GM12878 (cell line): ENCODE measurements around the gene FAM200B. TPM values are rescaled to one million over a fixed set of nuclear protein-coding genes. Genes with fewer than 3 reads are reported as not detected.

Experiments
- ATAC-seq: fragments of 200-7000 bp; cut with Tn5 transposase; 3 replicates; pipeline ENCODE4 v1.9.1; 2020; ENCODE audit warnings: mild to moderate bottlenecking, moderate library complexity
- BruUV-seq: library from RNA; stranded (reverse); fragments of 400-500 nt; replicated peaks from 2 replicates; lab custom pipeline; 2021; lab: Mats Ljungman, UMichigan
- CTCF ChIA-PET: fragments of 300-600 bp; sonication (Branson Sonifier 250); formaldehyde crosslinking; extraction: SDS; loops from one replicate; lab custom pipeline; 2021; ENCODE audit warnings: inconsistent platforms; lab: Yijun Ruan, JAX
- POLR2A ChIA-PET: fragments of 350-600 bp; formaldehyde crosslinking; extraction: SDS; loops from one replicate; lab custom pipeline; 2021; ENCODE audit warnings: inconsistent platforms; lab: Charles Lee
- RAD21 ChIA-PET: fragments of 300-600 bp; sonication (Branson Sonifier 250); formaldehyde crosslinking; loops from one replicate; lab custom pipeline; 2023; ENCODE audit warnings: antibody characterized with exemption; ENCODE audit not compliant: unreplicated experiment; lab: Charles Lee
- SMC1A ChIA-PET: fragments of 300-600 bp; sonication (Branson Sonifier 250); formaldehyde crosslinking; loops from one replicate; lab custom pipeline; 2023; ENCODE audit not compliant: unreplicated experiment, uncharacterized antibody; lab: Charles Lee
- DNase-seq: peaks from one replicate; pipeline ENCODE4 v3.0.0-alpha.2; 2011; ENCODE audit warnings: low read depth, low spot score
- FAIRE-seq: peaks from 3 replicates; lab custom pipeline; 2011; peaks lifted over from hg19 to GRCh38; lab: Jason Lieb, UNC
- H2AFZ ChIP-seq: 2 replicates; pipeline ENCODE4 v1.6.0; 2011; ENCODE audit warnings: low read depth, low read length, control low read depth; ENCODE audit not compliant: control insufficient read depth
- H3K27ac ChIP-seq: 2 replicates; pipeline ENCODE4 v1.5.1; 2011; ENCODE audit warnings: control low read depth; ENCODE audit not compliant: control insufficient read depth, insufficient read depth
- H3K27me3 ChIP-seq, 2 experiments: replicated peaks in 1 of 2; 2 replicates each; pipeline versions ENCODE4 v1.6.0 to v1.6.1; 2011; ENCODE audit warnings: low read length in 1 of 2; ENCODE audit not compliant: control insufficient read depth in 2 of 2, insufficient read depth in 2 of 2
- H3K36me3 ChIP-seq, 2 experiments: 2 replicates each; pipeline ENCODE4 v1.5.1; 2011; ENCODE audit warnings: low read length in 1 of 2; ENCODE audit not compliant: control insufficient read depth in 2 of 2, insufficient read depth in 2 of 2
- H3K4me1 ChIP-seq: 2 replicates; pipeline ENCODE4 v1.6.1; 2011; ENCODE audit warnings: mild to moderate bottlenecking, low read length, moderate library complexity, mixed read lengths; ENCODE audit not compliant: control insufficient read depth, insufficient read depth
- H3K4me2 ChIP-seq: 2 replicates; pipeline ENCODE4 v1.6.0; 2011; ENCODE audit warnings: control low read depth; ENCODE audit not compliant: control insufficient read depth, insufficient read depth
- H3K4me3 ChIP-seq: fragments of 200-600 bp; sonication (generic); 2 replicates; pipeline ENCODE4 v1.5.1; 2016
- H3K79me2 ChIP-seq: 2 replicates; pipeline ENCODE4 v1.6.0; 2011; ENCODE audit warnings: low read length; ENCODE audit not compliant: control insufficient read depth, insufficient read depth
- H3K9ac ChIP-seq: 2 replicates; pipeline ENCODE4 v1.8.0; 2011; ENCODE audit warnings: low read length, control low read depth, mixed read lengths; ENCODE audit not compliant: control insufficient read depth, insufficient read depth
- H3K9me3 ChIP-seq: replicated peaks from 3 replicates; pipeline ENCODE4 v1.5.1; 2011; ENCODE audit warnings: mild to moderate bottlenecking, low read length; ENCODE audit not compliant: control insufficient read depth, insufficient read depth
- H4K20me1 ChIP-seq: 2 replicates; pipeline ENCODE4 v1.6.0; 2011; ENCODE audit not compliant: control insufficient read depth, insufficient read depth
- BACH1 ChIP-seq: fragments of 450-650 bp; IDR thresholded peaks from 2 replicates; pipeline ENCODE4 v1.6.1; 2017; ENCODE audit warnings: mild to moderate bottlenecking, borderline replicate concordance
- RAD21 ChIP-seq: IDR thresholded peaks from 2 replicates; pipeline ENCODE4 v1.6.1; 2011; ENCODE audit warnings: mild to moderate bottlenecking, low read depth, low read length, moderate library complexity; ENCODE audit not compliant: insufficient read depth
- TCF12 ChIP-seq: IDR thresholded peaks from 2 replicates; pipeline ENCODE4 v1.6.1; 2011; ENCODE audit warnings: low read depth, mild to moderate bottlenecking, low read length
- TCF7 ChIP-seq: IDR thresholded peaks from 2 replicates; pipeline ENCODE4 v1.6.1; 2014; ENCODE audit warnings: antibody characterized with exemption, borderline replicate concordance
- WGBS: methylation state at CpG from one replicate; pipeline ENCODE4 v1.1.6; 2016; ENCODE audit warnings: low lambda C conversion rate; ENCODE audit not compliant: insufficient replicate concordance, insufficient coverage; ENCODE audit errors: missing lambda C conversion rate; 5-methylcytosine and 5-hydroxymethylcytosine counted together
- in situ Hi-C: fragments of 300-500 bp; cut with MboI; formaldehyde crosslinking; loops from 9 replicates; pipeline ENCODE4 v1.14.3; 2018; ENCODE audit warnings: mixed read lengths
- intact Hi-C: fragments of 100-400 bp; cut with micrococcal nuclease; formaldehyde crosslinking; loops from one replicate; pipeline ENCODE4 v1.14.2; 2022; ENCODE audit not compliant: unreplicated experiment
- polyA plus RNA-seq, 11 experiments: library from polyadenylated mRNA; depleted of rRNA in 4 of 11; unstranded in 6 of 11; stranded (reverse) in 5 of 11; fragments of >200 nt; fragmentation: Nextera tagmentation in 4 of 11; fragmentation: Illumina TruSeq in 1 of 11; extraction: Ambion mirVana in 4 of 11; extraction: Trizol in 1 of 11; gene quantifications; 1 replicate in 1 of 11; 2 replicates in 10 of 11; pipeline versions ENCODE4 v1.2.1 to v1.2.3, GENCODE V29; 2011 to 2016; ENCODE audit warnings: inconsistent platforms in 2 of 11, missing spikeins in 2 of 11, low read depth in 1 of 11
- total RNA-seq, 4 experiments: library from RNA; depleted of rRNA in 3 of 4; stranded (reverse); fragments of >200 nt in 3 of 4; fragmentation: Illumina TruSeq in 1 of 4; extraction: Trizol in 1 of 4; gene quantifications; 2 replicates each; pipeline versions ENCODE4 v1.2.1 to v1.2.3, GENCODE V29; 2013 to 2021
- TF ChIP-seq, protein P1 (sequence below): IDR thresholded peaks from 2 replicates; pipeline ENCODE4 v1.6.1; 2012; ENCODE audit warnings: low read depth, low read length, improper control_type of control experiment
- TF ChIP-seq, protein P2 (sequence below): IDR thresholded peaks from 2 replicates; pipeline ENCODE4 v1.6.1; 2011; ENCODE audit warnings: borderline replicate concordance, low read depth, mild to moderate bottlenecking, moderate library complexity, low read length; ENCODE audit not compliant: insufficient read depth, poor library complexity, severe bottlenecking
- TF ChIP-seq, protein P3 (sequence below): fragments of 450-650 bp; IDR thresholded peaks from 2 replicates; pipeline ENCODE4 v1.6.1; 2017; ENCODE audit warnings: borderline replicate concordance

The FAM200B gene
- total and polyA plus RNA-seq, 10 of the 15 experiments (the other 5 are each of a cell fraction or from before 2014, with no cell fraction given) = 13.8 to 48.5 (median 25.5) TPM

DNA sequence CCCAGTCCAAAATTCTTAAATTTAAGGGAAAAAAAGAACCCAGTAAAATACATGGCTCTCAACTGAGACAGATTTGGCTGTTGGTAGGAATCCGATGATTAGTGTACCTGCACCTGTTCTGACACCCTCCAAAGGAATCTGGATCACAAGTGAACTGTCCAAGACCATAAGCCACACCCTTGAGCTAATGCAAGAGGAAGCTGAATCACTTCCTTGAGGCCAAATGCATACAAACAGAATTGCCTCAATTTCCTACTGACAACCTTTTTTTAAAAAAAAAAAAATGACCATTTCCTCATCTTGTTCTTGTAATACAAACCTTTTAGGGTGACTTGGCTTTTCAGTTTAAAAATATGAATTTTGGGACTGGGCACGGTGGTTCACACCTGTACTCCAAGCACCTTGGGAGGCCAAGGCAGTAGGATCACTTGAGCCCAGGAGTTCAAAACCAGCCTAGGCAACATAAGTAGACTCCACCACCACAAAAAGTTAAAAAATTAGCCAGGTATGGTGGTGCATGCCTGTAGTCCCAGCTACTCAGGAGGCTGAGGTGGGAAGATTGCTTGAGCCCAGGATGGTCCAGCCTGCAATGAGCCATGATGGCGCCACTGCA is 15.8 kb upstream of the FAM200B start:
- H3K9ac ChIP-seq = no peak overlapping the region
- no peak for DNase-seq
- in situ Hi-C loops = no loop called here
- H3K36me3 ChIP-seq = peaks cover 0 to 4% of the 10 kb centered on the region in 2 experiments; a peak in 3 of 4 replicates
- intact Hi-C loops = no loop called here
- H4K20me1 ChIP-seq = no peaks in the 10 kb centered on the region
- no peaks in the 10 kb centered on the region for H3K79me2 ChIP-seq
- no peak overlapping the region for H3K4me3 ChIP-seq
- CTCF ChIA-PET = no interaction called here
- FAIRE-seq = no peak
- H2AFZ ChIP-seq = no peak overlapping the region
- no TSS peak for BruUV-seq
- POLR2A ChIA-PET = interaction anchor here (1.8 kb wide), 1 partner anchor 17 kb away, joined by 4 read pairs; no protein-coding TSS in a partner anchor
- SMC1A ChIA-PET = interaction anchor here (0.6 kb wide), 1 partner anchor 12 kb away, joined by 3 read pairs; no protein-coding TSS in a partner anchor
- no peak overlapping the region for H3K27ac ChIP-seq
- RAD21 ChIA-PET = no interaction called here
- H3K4me1 ChIP-seq = no peaks in the 10 kb centered on the region
- TF ChIP-seq, protein P1, sequence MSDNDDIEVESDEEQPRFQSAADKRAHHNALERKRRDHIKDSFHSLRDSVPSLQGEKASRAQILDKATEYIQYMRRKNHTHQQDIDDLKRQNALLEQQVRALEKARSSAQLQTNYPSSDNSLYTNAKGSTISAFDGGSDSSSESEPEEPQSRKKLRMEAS = no peak
- TF ChIP-seq BACH1 (no peak), TCF7 (no peak), RAD21 (no peak), TCF12 (no peak)
- TF ChIP-seq, protein P2, sequence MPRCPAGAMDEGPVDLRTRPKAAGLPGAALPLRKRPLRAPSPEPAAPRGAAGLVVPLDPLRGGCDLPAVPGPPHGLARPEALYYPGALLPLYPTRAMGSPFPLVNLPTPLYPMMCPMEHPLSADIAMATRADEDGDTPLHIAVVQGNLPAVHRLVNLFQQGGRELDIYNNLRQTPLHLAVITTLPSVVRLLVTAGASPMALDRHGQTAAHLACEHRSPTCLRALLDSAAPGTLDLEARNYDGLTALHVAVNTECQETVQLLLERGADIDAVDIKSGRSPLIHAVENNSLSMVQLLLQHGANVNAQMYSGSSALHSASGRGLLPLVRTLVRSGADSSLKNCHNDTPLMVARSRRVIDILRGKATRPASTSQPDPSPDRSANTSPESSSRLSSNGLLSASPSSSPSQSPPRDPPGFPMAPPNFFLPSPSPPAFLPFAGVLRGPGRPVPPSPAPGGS = no peak
- TF ChIP-seq, protein P3, sequence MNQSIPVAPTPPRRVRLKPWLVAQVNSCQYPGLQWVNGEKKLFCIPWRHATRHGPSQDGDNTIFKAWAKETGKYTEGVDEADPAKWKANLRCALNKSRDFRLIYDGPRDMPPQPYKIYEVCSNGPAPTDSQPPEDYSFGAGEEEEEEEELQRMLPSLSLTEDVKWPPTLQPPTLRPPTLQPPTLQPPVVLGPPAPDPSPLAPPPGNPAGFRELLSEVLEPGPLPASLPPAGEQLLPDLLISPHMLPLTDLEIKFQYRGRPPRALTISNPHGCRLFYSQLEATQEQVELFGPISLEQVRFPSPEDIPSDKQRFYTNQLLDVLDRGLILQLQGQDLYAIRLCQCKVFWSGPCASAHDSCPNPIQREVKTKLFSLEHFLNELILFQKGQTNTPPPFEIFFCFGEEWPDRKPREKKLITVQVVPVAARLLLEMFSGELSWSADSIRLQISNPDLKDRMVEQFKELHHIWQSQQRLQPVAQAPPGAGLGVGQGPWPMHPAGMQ = no peak
- no peaks in the 10 kb centered on the region for H3K9me3 ChIP-seq
- H3K4me2 ChIP-seq = no peak overlapping the region
- 81% methylated on average over 3 of the region's 3 CpGs for WGBS
- no peaks in the 10 kb centered on the region for H3K27me3 ChIP-seq
- ATAC-seq = no peak
